HEK293 (cell line): Measurements from ENCODE around the gene BTK.

Experiments used
- ZBTB6 ChIP-seq: fragments of 450-650 bp; formaldehyde crosslinking; IDR thresholded peaks from 2 replicates; pipeline ENCODE4 v1.5.1; 2017; ENCODE audit warnings: missing biosample characterization, missing genetic modification characterization
- ZBTB8A ChIP-seq: fragments of 450-650 bp; formaldehyde crosslinking; IDR thresholded peaks from 2 replicates; pipeline ENCODE4 v1.5.1; 2016; ENCODE audit warnings: missing biosample characterization, missing genetic modification characterization

- TF ChIP-seq ZBTB6 (no peak), ZBTB8A (tag by site-specific recombination) (no peak)
These were observed 15.0 kb downstream of the BTK start for GRCh38 chrX:101370888-101371504.
